ENCODE data around the gene ZNF254. TPM values are rescaled to one million over a fixed set of nuclear protein-coding genes. Genes with fewer than 3 reads are reported as not detected.

The ZNF254 gene
- polyA plus RNA-seq, 1 of the 3 experiments (the other 2 are of a cell fraction) = 3.1 TPM

- 94% methylated on average over 2 of the region's 2 CpGs for WGBS (ENCODE audit: low lambda C conversion rate)
Measured at GRCh38 chr19:24101459-24102115, 14.6 kb downstream of the ZNF254 start.

DNA sequence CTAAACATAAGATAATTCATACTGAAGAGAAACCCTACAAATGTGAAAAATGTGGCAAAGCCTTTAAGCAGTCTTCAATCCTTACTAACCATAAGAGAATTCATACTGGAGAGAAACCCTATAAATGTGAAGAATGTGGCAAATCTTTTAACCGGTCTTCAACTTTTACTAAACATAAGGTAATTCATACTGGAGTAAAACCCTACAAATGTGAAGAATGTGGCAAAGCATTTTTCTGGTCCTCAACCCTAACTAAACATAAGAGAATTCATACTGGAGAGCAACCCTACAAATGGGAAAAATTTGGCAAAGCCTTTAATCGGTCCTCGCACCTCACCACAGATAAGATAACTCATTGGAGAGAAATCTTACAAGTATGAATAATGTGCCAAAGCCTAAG is 40.6 kb downstream of the ZNF254 start:
- H3K27ac ChIP-seq (ENCODE audit: low read depth in 2 of 2, low read length in 1 of 2) = no peak overlapping the region
- TF ChIP-seq FOXM1 (IDR thresholded peaks at IDR 0.05; ENCODE audit: low read depth) = no peak
- no peak for TF ChIP-seq RFX5 (IDR thresholded peaks at IDR 0.05; ENCODE audit: low read length)
- TF ChIP-seq, protein P1, sequence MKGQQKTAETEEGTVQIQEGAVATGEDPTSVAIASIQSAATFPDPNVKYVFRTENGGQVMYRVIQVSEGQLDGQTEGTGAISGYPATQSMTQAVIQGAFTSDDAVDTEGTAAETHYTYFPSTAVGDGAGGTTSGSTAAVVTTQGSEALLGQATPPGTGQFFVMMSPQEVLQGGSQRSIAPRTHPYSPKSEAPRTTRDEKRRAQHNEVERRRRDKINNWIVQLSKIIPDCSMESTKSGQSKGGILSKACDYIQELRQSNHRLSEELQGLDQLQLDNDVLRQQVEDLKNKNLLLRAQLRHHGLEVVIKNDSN (IDR thresholded peaks at IDR 0.05; ENCODE audit: borderline replicate concordance, low read depth) = no peak
- TF ChIP-seq MXI1 (IDR thresholded peaks at IDR 0.05; ENCODE audit: low read depth, low read length) = no peak
- TF ChIP-seq SMC3 (IDR thresholded peaks at IDR 0.05; ENCODE audit: low read depth, low read length) = no peak
- TF ChIP-seq RXRA (IDR thresholded peaks at IDR 0.05; ENCODE audit: borderline replicate concordance, low read depth) = no peak
- no peak for TF ChIP-seq NRF1 (IDR thresholded peaks at IDR 0.05; ENCODE audit: low read depth, low read length)
- TF ChIP-seq, protein P2, sequence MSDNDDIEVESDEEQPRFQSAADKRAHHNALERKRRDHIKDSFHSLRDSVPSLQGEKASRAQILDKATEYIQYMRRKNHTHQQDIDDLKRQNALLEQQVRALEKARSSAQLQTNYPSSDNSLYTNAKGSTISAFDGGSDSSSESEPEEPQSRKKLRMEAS (IDR thresholded peaks at IDR 0.05; ENCODE audit: low read depth) = no peak
- TF ChIP-seq FOSL2 (IDR thresholded peaks at IDR 0.05; ENCODE audit: borderline replicate concordance, low read depth) = no peak
- no peak for TF ChIP-seq MEF2A (IDR thresholded peaks at IDR 0.05; ENCODE audit: borderline replicate concordance, low read depth)
- TF ChIP-seq, protein P3, sequence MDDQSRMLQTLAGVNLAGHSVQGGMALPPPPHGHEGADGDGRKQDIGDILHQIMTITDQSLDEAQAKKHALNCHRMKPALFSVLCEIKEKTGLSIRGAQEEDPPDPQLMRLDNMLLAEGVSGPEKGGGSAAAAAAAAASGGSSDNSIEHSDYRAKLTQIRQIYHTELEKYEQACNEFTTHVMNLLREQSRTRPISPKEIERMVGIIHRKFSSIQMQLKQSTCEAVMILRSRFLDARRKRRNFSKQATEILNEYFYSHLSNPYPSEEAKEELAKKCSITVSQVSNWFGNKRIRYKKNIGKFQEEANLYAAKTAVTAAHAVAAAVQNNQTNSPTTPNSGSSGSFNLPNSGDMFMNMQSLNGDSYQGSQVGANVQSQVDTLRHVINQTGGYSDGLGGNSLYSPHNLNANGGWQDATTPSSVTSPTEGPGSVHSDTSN (IDR thresholded peaks at IDR 0.05) = no peak
- no peak for TF ChIP-seq POLR2AphosphoS5 (IDR thresholded peaks at IDR 0.05; ENCODE audit: low read depth, low read length)
- TF ChIP-seq IRF3 (IDR thresholded peaks at IDR 0.05; ENCODE audit: low read depth, low read length) = no peak
- no peak for TF ChIP-seq JUND (IDR thresholded peaks at IDR 0.05)
- H4K20me1 ChIP-seq (ENCODE audit: insufficient read depth) = no peaks in the 10 kb centered on the region
- H3K27me3 ChIP-seq (ENCODE audit: insufficient read depth) = no peaks in the 10 kb centered on the region
- H3K9me2 ChIP-seq = no peaks in the 10 kb centered on the region
- H2AFZ ChIP-seq (ENCODE audit: low read depth) = no peak overlapping the region
- ChIA-PET POLR2A (no interaction called here), CTCF (no interaction called here)
- no peak overlapping the region for H3K9ac ChIP-seq
- H3K4me1 ChIP-seq (ENCODE audit: control insufficient read depth in 1 of 2, insufficient read depth in 2 of 2, low read depth in 1 of 2, low read length in 1 of 2) = no peaks in the 10 kb centered on the region
- peaks cover 41 to 93% of the 10 kb centered on the region in 2 experiments for H3K36me3 ChIP-seq (replicated peaks in 1 of 2; ENCODE audit: control insufficient read depth in 1 of 2, insufficient read depth in 2 of 2, low read length in 1 of 2)
- DNase-seq = no peak
- 94% methylated on average over 3 of the region's 3 CpGs for WGBS (ENCODE audit: low lambda C conversion rate)
- H3K4me3 ChIP-seq (ENCODE audit: low read depth in 2 of 2, low read length in 1 of 2) = no peak overlapping the region; a peak in 1 of 4 replicates
- H3F3A ChIP-seq (replicated peaks; ENCODE audit: insufficient read depth) = peaks cover 23% of the 10 kb centered on the region
- peaks cover 37% of the 10 kb centered on the region for H3K79me2 ChIP-seq (ENCODE audit: insufficient read depth)
- H3K9me3 ChIP-seq = peaks cover 69% of the 10 kb centered on the region
- H3K4me2 ChIP-seq = no peak overlapping the region

More at GRCh38 chr19:24101459-24102115, 14.6 kb downstream of the ZNF254 start:
- H3K9me3 ChIP-seq = peaks cover 4% of the 10 kb centered on the region; the same call in 1 of the 2 replicates
- H3F3A ChIP-seq (replicated peaks; ENCODE audit: insufficient read depth) = peaks cover 11% of the 10 kb centered on the region
- no peak for DNase-seq
- ChIA-PET CTCF (interaction anchor here (0.7 kb wide), 1 partner anchor 14 kb away, joined by 3 read pairs; the partner anchor contains the start of gene ZNF254), POLR2A (no interaction called here)
- H2AFZ ChIP-seq (ENCODE audit: low read depth) = no peak overlapping the region
- peaks cover 34 to 89% of the 10 kb centered on the region in 2 experiments for H3K36me3 ChIP-seq (replicated peaks in 1 of 2; ENCODE audit: control insufficient read depth in 1 of 2, insufficient read depth in 2 of 2, low read length in 1 of 2)
- peaks cover 94% of the 10 kb centered on the region for H3K79me2 ChIP-seq (ENCODE audit: insufficient read depth)
- H3K9me2 ChIP-seq = no peaks in the 10 kb centered on the region
- no peak overlapping the region for H3K4me3 ChIP-seq (ENCODE audit: low read depth in 2 of 2, low read length in 1 of 2)
- peaks cover 0 to 5% of the 10 kb centered on the region in 2 experiments; a peak in 3 of 4 replicates for H3K4me1 ChIP-seq (ENCODE audit: control insufficient read depth in 1 of 2, insufficient read depth in 2 of 2, low read depth in 1 of 2, low read length in 1 of 2)
- no peak overlapping the region for H3K9ac ChIP-seq
- H3K4me2 ChIP-seq = no peak overlapping the region
- TF ChIP-seq JUND (IDR thresholded peaks at IDR 0.05) (no peak), YY1 (IDR thresholded peaks at IDR 0.05; ENCODE audit: low read depth) (no peak), RAD21 (IDR thresholded peaks at IDR 0.05; ENCODE audit: low read length) (no peak), FOXM1 (IDR thresholded peaks at IDR 0.05; ENCODE audit: low read depth) (no peak), NRF1 (IDR thresholded peaks at IDR 0.05; ENCODE audit: low read depth, low read length) (no peak), RXRA (IDR thresholded peaks at IDR 0.05; ENCODE audit: borderline replicate concordance, low read depth) (no peak)
- TF ChIP-seq, protein P2 (IDR thresholded peaks at IDR 0.05; ENCODE audit: low read depth) = no peak
- TF ChIP-seq, protein P3 (IDR thresholded peaks at IDR 0.05) = no peak
- no peaks in the 10 kb centered on the region for H3K27me3 ChIP-seq (ENCODE audit: insufficient read depth)
- peak overlapping the region in 1 of 2 experiments; percentile 19; a peak in 1 of 4 replicates for H3K27ac ChIP-seq (ENCODE audit: low read depth in 2 of 2, low read length in 1 of 2)
- H4K20me1 ChIP-seq (ENCODE audit: insufficient read depth) = peaks cover 17% of the 10 kb centered on the region; the same call in 1 of the 2 replicates

Data from SK-N-SH (cell line).